Sigmoid colon (tissue), 7 donors: ENCODE results near the gene RAF1. TPM values are rescaled to one million over a fixed set of nuclear protein-coding genes. Genes with fewer than 3 reads are reported as not detected.

Experiments used
- DNase-seq: peaks from one replicate; pipeline ENCODE4 v3.0.0-alpha.2; 2019
- H3K27ac ChIP-seq, 4 donors: fragments of 200-600 bp; sonication (generic); one replicate each; pipeline ENCODE4 v1.5.1; 2016 to 2019; ENCODE audit warnings: mild to moderate bottlenecking in 1 of 4
- H3K27me3 ChIP-seq, 3 donors: fragments of 200-600 bp; sonication (generic); one replicate each; pipeline ENCODE4 v1.5.1; 2019; ENCODE audit warnings: mild to moderate bottlenecking in 1 of 3
- H3K36me3 ChIP-seq, 4 donors: fragments of 200-600 bp; sonication (generic); one replicate each; pipeline ENCODE4 v1.5.1; 2016 to 2019
- H3K4me1 ChIP-seq, 4 donors: fragments of 200-600 bp; sonication (generic); one replicate each; pipeline ENCODE4 v1.5.1; 2017 to 2019
- H3K4me3 ChIP-seq, 4 donors: fragments of 200-600 bp; sonication (generic); one replicate each; pipeline ENCODE4 v1.5.1; 2017 to 2019; ENCODE audit warnings: mild to moderate bottlenecking in 2 of 4, moderate library complexity in 1 of 4
- H3K9me3 ChIP-seq, 4 donors: fragments of 200-600 bp in 3 of 4; sonication (generic) in 3 of 4; one replicate each; pipeline versions ENCODE4 v1.5.1 to v1.6.1; 2013 to 2019
- EP300 ChIP-seq, 4 donors: sonication (generic); formaldehyde crosslinking; IDR thresholded peaks; one replicate each; pipeline ENCODE4 v1.6.1; 2017; ENCODE audit warnings: antibody characterized with exemption in 4 of 4
- POLR2A ChIP-seq, 2 donors: fragments of 450-650 bp; IDR thresholded peaks; one replicate each; pipeline ENCODE4 v1.6.1; 2016; ENCODE audit warnings: antibody characterized with exemption in 2 of 2, mild to moderate bottlenecking in 2 of 2, moderate library complexity in 2 of 2
- POLR2AphosphoS5 ChIP-seq, 4 donors: sonication (generic); formaldehyde crosslinking; IDR thresholded peaks; one replicate each; pipeline ENCODE4 v1.6.1; 2017; ENCODE audit warnings: antibody characterized with exemption in 4 of 4
- WGBS, 2 donors: extraction: QIAGEN DNeasy Blood & Tissue Kit; methylation state at CpG; one replicate each; pipeline ENCODE4 v1.1.7; 2013; 5-methylcytosine and 5-hydroxymethylcytosine counted together
- intact Hi-C: fragments of 100-400 bp; cut with DNase I; formaldehyde crosslinking; loops from one replicate; pipeline ENCODE4 v1.15.1; 2023
- polyA plus RNA-seq, 3 donors: library from polyadenylated mRNA; stranded (reverse); fragments of 200-250 nt; gene quantifications; one replicate each; pipeline ENCODE4 v1.2.3, GENCODE V29; 2013
- total RNA-seq, 4 donors: library from RNA; depleted of rRNA; stranded (reverse); fragments of >200 nt; gene quantifications; one replicate each; pipeline ENCODE4 v1.1.0, GENCODE V29; 2016
- TF ChIP-seq, protein P1 (sequence below), 4 experiments: fragments of 450-650 bp in 3 of 4; fragments of 200-600 bp in 1 of 4; IDR thresholded peaks; one replicate each; pipeline ENCODE4 v1.5.1; 2016 to 2019; ENCODE audit warnings: antibody characterized with exemption in 4 of 4, mild to moderate bottlenecking in 3 of 4, moderate library complexity in 2 of 4
- donor health status: healthy with polysubstance abuse.
- donor health status: Bipolar disorder and iron deficiency.
- donor health status: healthy.

The RAF1 gene
- total and polyA plus RNA-seq, 7 donors = 45.0 to 101 (median 83.8) TPM

DNA sequence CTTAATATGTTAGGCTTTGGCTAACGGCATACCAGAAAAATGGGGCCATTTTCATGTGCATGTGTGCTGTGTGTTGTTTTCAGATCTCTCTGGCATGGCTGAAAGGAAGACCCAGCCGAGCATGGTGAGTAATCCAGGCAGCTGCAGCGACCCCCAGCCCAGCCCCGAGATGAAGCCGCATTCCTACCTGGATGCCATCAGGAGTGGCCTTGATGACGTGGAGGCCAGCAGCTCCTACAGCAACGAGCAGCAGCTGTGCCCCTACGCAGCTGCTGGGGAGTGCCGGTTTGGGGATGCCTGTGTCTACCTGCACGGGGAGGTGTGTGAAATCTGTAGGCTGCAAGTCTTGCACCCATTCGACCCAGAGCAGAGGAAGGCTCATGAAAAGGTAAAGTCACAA, 91.9 kb downstream of the RAF1 start:
- no peak overlapping the region for H3K27ac ChIP-seq
- WGBS, 2 donors = 95 to 96% methylated on average over 11 of the region's 11 CpGs
- H3K36me3 ChIP-seq = peaks cover 41 to 78% (median 68%) of the 10 kb centered on the region in 4 donors
- H3K4me3 ChIP-seq = no peak overlapping the region
- no peaks in the 10 kb centered on the region for H3K9me3 ChIP-seq
- DNase-seq = no peak
- H3K4me1 ChIP-seq = no peaks in the 10 kb centered on the region
- H3K27me3 ChIP-seq = no peaks in the 10 kb centered on the region
- intact Hi-C loops = no loop called here
- TF ChIP-seq, protein P1, sequence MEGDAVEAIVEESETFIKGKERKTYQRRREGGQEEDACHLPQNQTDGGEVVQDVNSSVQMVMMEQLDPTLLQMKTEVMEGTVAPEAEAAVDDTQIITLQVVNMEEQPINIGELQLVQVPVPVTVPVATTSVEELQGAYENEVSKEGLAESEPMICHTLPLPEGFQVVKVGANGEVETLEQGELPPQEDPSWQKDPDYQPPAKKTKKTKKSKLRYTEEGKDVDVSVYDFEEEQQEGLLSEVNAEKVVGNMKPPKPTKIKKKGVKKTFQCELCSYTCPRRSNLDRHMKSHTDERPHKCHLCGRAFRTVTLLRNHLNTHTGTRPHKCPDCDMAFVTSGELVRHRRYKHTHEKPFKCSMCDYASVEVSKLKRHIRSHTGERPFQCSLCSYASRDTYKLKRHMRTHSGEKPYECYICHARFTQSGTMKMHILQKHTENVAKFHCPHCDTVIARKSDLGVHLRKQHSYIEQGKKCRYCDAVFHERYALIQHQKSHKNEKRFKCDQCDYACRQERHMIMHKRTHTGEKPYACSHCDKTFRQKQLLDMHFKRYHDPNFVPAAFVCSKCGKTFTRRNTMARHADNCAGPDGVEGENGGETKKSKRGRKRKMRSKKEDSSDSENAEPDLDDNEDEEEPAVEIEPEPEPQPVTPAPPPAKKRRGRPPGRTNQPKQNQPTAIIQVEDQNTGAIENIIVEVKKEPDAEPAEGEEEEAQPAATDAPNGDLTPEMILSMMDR (IDR thresholded peaks at IDR 0.05) = no peak

GRCh38 chr3:12569836-12570235, 94.1 kb downstream of the RAF1 start:
- 88 to 91% methylated on average over 6 of the region's 6 CpGs for WGBS, 2 donors
- no peak overlapping the region for H3K4me3 ChIP-seq
- H3K9me3 ChIP-seq = no peaks in the 10 kb centered on the region
- no peak overlapping the region for H3K27ac ChIP-seq
- intact Hi-C loops = no loop called here
- DNase-seq = no peak
- H3K36me3 ChIP-seq = peaks cover 41 to 57% (median 50%) of the 10 kb centered on the region in 4 donors
- H3K27me3 ChIP-seq = no peaks in the 10 kb centered on the region
- H3K4me1 ChIP-seq = peaks cover 0 to 3% (median 0%) of the 10 kb centered on the region in 4 donors
- no peak for TF ChIP-seq EP300 (IDR thresholded peaks at IDR 0.05)

DNA sequence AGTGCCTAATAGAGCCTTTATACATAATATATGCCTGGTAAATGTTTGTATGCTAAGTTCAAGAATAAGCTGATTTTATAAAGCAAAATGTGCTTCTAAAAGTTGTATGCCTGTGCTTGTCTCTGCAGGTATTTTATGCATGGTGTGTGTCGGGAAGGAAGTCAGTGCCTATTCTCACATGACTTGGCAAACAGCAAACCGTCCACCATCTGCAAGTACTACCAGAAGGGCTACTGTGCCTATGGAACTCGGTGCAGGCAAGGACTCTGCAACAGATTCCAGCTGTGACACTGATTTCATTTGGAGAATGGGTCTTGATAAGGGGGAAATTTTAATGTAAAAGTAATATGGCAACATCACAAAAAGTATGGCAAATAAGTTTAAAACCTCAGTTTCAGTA, 95.2 kb downstream of the RAF1 start:
- no peak overlapping the region for H3K27ac ChIP-seq
- H3K4me3 ChIP-seq = no peak overlapping the region
- no peaks in the 10 kb centered on the region for H3K9me3 ChIP-seq
- peaks cover 0 to 6% (median 0%) of the 10 kb centered on the region in 4 donors for H3K4me1 ChIP-seq
- DNase-seq = no peak
- peaks cover 35 to 46% (median 40%) of the 10 kb centered on the region in 4 donors for H3K36me3 ChIP-seq
- no peaks in the 10 kb centered on the region for H3K27me3 ChIP-seq
- no peak for TF ChIP-seq POLR2AphosphoS5 (IDR thresholded peaks at IDR 0.05)
- no peak for TF ChIP-seq POLR2A (IDR thresholded peaks at IDR 0.05)
- TF ChIP-seq, protein P1 (IDR thresholded peaks at IDR 0.05) = no peak
- intact Hi-C loops = no loop called here
- 81 to 89% methylated on average over 3 of the region's 3 CpGs for WGBS, 2 donors

- Histone ChIP-seq H3K27me3 (no peaks in the 10 kb centered on the region), H3K27ac (no peak overlapping the region), H3K9me3 (no peaks in the 10 kb centered on the region), H3K4me1 (peaks cover 0 to 19% (median 11%) of the 10 kb centered on the region in 4 donors), H3K4me3 (no peak overlapping the region), H3K36me3 (peaks cover 19 to 28% (median 24%) of the 10 kb centered on the region in 4 donors)
- intact Hi-C loops = no loop called here
- TF ChIP-seq POLR2A (IDR thresholded peaks at IDR 0.05) (no peak), POLR2AphosphoS5 (IDR thresholded peaks at IDR 0.05) (no peak), EP300 (IDR thresholded peaks at IDR 0.05) (no peak)
- TF ChIP-seq, protein P1 (IDR thresholded peaks at IDR 0.05) = no peak
- DNase-seq = no peak
These were observed 96.9 kb downstream of the RAF1 start for GRCh38 chr3:12566976-12567375.

DNA sequence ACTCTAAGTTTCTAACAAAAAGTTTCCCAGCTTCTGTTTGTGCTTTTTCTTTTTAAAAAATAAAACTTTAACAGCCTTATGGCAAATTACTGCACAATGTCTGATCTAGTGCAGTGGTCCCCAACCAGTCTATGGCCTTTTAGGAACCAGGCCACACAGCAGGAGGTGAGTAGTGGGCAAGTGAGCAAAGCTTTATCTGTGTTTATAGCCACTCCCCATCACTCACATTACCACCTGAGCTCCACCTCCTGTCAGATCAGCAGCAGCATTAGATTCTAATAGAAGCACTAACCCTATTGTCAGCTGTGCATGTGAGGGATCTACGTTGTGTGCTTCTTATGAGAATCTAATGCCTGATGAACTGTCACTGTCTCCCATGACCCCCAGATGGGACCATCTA, 101.5 kb downstream of the RAF1 start:
- 82 to 90% methylated on average over 1 of the region's 1 CpG for WGBS, 2 donors
- Histone ChIP-seq H3K4me3 (no peak overlapping the region), H3K9me3 (no peaks in the 10 kb centered on the region), H3K27ac (peak overlapping the region in 2 of 4 donors; percentile 8 to 33), H3K36me3 (no peaks in the 10 kb centered on the region), H3K4me1 (peaks cover 0 to 55% (median 38%) of the 10 kb centered on the region in 4 donors), H3K27me3 (no peaks in the 10 kb centered on the region)
- DNase-seq = no peak
- intact Hi-C loops = no loop called here
- TF ChIP-seq, protein P1 (IDR thresholded peaks at IDR 0.05) = no peak
- TF ChIP-seq POLR2A (IDR thresholded peaks at IDR 0.05) = no peak
- TF ChIP-seq POLR2AphosphoS5 (IDR thresholded peaks at IDR 0.05) = no peak
- no peak for TF ChIP-seq EP300 (IDR thresholded peaks at IDR 0.05)
